ENCODE results near the gene DNAJC24.

Gene DNAJC24

DNA sequence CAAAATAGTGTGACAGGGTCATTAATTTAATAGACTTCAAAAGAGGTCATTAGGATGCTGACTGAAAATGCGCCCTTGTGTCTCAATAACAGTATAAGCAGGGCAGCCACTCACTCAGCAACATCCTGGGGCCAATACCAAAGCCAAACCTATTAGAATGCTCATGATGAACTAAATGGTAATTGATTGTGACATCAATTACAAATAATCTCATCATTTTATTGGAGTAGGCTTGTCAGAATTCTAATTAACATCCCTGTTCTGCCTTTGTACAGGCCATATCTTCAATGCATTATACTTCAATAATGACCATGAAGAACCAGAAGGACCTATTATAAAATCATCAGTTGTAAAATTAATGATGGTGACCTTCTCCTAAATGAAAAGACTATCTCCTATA, 64.2 kb downstream of the DNAJC24 start:
- TF ChIP-seq, protein P1, sequence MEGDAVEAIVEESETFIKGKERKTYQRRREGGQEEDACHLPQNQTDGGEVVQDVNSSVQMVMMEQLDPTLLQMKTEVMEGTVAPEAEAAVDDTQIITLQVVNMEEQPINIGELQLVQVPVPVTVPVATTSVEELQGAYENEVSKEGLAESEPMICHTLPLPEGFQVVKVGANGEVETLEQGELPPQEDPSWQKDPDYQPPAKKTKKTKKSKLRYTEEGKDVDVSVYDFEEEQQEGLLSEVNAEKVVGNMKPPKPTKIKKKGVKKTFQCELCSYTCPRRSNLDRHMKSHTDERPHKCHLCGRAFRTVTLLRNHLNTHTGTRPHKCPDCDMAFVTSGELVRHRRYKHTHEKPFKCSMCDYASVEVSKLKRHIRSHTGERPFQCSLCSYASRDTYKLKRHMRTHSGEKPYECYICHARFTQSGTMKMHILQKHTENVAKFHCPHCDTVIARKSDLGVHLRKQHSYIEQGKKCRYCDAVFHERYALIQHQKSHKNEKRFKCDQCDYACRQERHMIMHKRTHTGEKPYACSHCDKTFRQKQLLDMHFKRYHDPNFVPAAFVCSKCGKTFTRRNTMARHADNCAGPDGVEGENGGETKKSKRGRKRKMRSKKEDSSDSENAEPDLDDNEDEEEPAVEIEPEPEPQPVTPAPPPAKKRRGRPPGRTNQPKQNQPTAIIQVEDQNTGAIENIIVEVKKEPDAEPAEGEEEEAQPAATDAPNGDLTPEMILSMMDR (IDR thresholded peaks at IDR 0.05; ENCODE audit: unreplicated experiment in 3 of 3) = no peak
- no peaks in the 10 kb centered on the region for H3K27me3 Mint-ChIP-seq (ENCODE audit: low read depth)
- H3K27ac Mint-ChIP-seq = no peak overlapping the region
- peaks cover 26% of the 10 kb centered on the region for H3K36me3 Mint-ChIP-seq (ENCODE audit: low read depth)
- H3K9me3 Mint-ChIP-seq = no peaks in the 10 kb centered on the region
- H3K4me3 Mint-ChIP-seq = no peak overlapping the region
- H3K4me1 Mint-ChIP-seq = no peaks in the 10 kb centered on the region

DNA sequence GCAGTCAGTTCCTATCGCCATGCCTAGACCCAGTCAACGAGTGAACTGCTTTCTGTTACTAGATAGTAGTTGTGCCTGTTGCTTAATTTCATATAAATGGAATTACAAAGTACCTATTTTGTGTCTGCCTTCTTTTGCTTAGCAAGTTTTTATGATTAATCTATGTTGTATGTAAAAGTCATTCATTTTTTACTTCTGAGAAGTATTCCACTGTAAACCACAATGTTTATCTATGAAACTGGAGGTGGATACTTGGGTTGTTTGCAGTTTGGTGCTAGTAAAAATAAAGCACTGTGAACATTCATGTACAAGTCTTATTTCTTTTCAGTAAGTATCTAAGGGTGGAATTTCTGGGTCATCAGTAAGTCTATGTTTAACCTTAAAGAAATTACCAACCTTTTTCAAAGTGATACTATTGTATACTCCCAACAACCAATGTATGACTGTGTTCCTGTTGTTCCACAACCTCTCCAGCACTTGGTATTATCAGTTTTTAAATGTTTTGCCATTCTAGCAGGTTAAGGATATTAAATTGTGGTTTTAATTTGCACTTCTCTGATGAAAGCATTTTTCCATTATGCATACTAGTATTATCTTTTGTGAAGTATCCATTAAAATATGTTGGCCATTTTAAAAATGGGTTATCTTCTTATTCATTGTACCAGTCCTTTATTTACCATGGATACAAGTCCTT, 68.2 kb downstream of the DNAJC24 start:
- H3K27me3 Mint-ChIP-seq (ENCODE audit: low read depth) = no peaks in the 10 kb centered on the region

DNA sequence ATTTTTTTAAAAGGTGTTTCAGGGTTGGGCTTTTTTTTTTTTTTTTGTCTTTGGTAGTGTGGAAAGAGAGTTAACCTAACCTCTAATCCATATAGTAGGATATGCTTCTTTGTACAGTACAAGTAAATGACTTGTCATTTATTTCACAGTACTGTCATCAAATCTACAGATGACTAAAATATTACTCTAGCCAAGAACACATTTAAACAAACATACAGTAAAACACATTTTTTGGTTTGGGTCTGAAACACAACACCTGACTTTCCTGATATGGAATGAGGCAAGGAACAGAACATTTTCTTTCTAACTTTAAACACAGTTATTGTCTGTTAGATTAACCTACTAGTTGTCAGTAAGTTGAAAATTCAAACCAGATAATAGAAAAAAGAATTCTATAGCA, 71.6 kb downstream of the DNAJC24 start:
- no peaks in the 10 kb centered on the region for H3K27me3 Mint-ChIP-seq (ENCODE audit: low read depth)
- H3K27ac Mint-ChIP-seq = no peak overlapping the region
- H3K4me3 Mint-ChIP-seq = no peak overlapping the region
- H3K36me3 Mint-ChIP-seq (ENCODE audit: low read depth) = no peaks in the 10 kb centered on the region
- no peaks in the 10 kb centered on the region for H3K9me3 Mint-ChIP-seq
- no peaks in the 10 kb centered on the region for H3K4me1 Mint-ChIP-seq
- TF ChIP-seq, protein P1 (IDR thresholded peaks at IDR 0.05; ENCODE audit: unreplicated experiment in 3 of 3) = no peak

More for the DNA sequence above, 68.2 kb downstream of the DNAJC24 start:
- TF ChIP-seq, protein P1 (IDR thresholded peaks at IDR 0.05; ENCODE audit: unreplicated experiment in 3 of 3) = no peak
- no peaks in the 10 kb centered on the region for H3K4me1 Mint-ChIP-seq
- no peak overlapping the region for H3K27ac Mint-ChIP-seq
- H3K4me3 Mint-ChIP-seq = no peak overlapping the region
- H3K9me3 Mint-ChIP-seq = no peaks in the 10 kb centered on the region
- peaks cover 3% of the 10 kb centered on the region for H3K36me3 Mint-ChIP-seq (ENCODE audit: low read depth)

DNA sequence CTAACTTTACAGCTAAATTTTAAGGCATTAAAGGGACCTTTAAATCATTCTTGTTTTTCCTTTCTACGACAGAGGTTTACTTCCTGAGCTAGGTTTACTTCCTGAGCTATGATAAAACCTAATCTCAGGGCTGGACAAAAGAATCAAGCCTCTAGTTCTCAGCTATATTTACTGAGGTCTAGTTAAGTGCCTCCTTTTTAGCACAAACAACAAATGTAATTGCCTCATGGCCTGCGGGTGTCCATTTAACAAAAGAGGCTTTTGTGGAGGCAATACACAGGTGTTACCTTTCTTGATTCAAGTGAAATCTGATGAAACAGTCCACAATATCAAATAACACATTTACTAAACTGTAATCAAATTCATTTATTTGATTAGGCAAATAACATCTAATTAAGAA, 72.4 kb downstream of the DNAJC24 start:
- Mint-ChIP-seq H3K4me1 (no peaks in the 10 kb centered on the region), H3K9me3 (no peaks in the 10 kb centered on the region), H3K4me3 (no peak overlapping the region), H3K36me3 (ENCODE audit: low read depth) (peaks cover 2% of the 10 kb centered on the region), H3K27ac (no peak overlapping the region), H3K27me3 (ENCODE audit: low read depth) (no peaks in the 10 kb centered on the region)
- TF ChIP-seq, protein P1 (IDR thresholded peaks at IDR 0.05; ENCODE audit: unreplicated experiment in 3 of 3) = no peak

DNA sequence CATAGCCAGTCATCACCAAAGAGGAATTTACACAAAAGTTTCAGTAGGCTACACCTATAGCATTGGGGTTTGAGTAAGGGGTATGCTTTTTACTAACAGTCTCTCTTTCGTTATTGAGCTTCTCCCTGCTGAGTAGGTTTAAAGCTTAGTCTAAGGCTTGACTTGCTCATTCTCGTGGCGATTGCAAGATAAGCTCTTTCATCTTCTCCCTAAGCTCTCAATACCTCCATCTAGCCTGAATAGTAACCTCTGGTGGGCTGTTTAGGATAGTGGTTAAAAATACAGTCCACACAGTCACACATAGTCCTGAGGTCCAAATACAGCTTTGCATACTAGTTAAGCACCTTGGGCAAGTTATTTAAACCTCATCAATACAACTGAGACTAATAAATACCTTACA, 74.1 kb downstream of the DNAJC24 start:
- Mint-ChIP-seq H3K9me3 (no peaks in the 10 kb centered on the region), H3K4me3 (no peak overlapping the region), H3K4me1 (no peaks in the 10 kb centered on the region), H3K36me3 (ENCODE audit: low read depth) (peaks cover 8% of the 10 kb centered on the region), H3K27ac (no peak overlapping the region), H3K27me3 (ENCODE audit: low read depth) (no peaks in the 10 kb centered on the region)
- TF ChIP-seq, protein P1 (IDR thresholded peaks at IDR 0.05; ENCODE audit: unreplicated experiment in 3 of 3) = no peak

DNA sequence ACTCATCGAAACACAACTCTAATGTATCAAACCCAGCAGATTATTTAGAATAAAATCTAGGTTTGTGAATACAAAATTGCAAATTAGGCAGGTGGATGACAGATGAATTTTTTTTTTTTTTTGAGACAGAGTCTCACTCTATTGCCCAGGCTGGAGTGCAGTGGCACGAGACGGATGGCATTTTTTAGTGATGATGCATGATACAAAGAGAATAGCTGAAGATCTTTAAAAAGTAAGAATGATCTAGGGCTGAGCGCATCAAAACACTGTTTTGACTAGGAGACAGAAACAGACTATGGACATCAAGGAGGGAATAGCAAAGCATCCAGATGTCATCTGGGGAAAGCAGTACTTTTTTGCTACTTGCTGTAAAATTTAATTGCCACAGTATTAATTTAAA, 76.0 kb downstream of the DNAJC24 start:
- Mint-ChIP-seq H3K36me3 (ENCODE audit: low read depth) (peaks cover 8% of the 10 kb centered on the region), H3K4me3 (no peak overlapping the region), H3K27me3 (ENCODE audit: low read depth) (no peaks in the 10 kb centered on the region), H3K9me3 (no peaks in the 10 kb centered on the region), H3K4me1 (no peaks in the 10 kb centered on the region), H3K27ac (no peak overlapping the region)
- TF ChIP-seq, protein P1 (IDR thresholded peaks at IDR 0.05; ENCODE audit: unreplicated experiment in 3 of 3) = no peak

All from nephron (organoid).